ENCODE measurements around the gene CETN2.

DNA sequence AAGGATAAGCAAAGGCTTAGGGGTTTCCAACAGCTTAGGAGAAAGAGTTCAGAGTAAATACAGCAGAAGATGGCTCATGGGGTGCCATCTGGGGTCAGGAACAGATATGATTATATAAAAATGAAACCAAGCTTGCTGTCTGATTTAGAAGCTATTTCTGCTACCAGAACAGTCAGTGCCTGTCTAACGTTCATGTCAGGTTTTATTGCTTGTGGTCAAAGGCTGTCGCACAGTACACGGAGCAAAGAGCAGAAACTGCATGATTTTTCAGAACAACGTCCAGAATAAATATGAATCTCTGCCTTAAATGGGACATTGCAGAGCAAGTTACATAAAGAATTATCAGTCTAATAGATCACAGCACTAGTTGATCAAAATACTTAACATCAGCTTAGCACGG is 17.4 kb downstream of the CETN2 start:
- TF ChIP-seq, protein P1, sequence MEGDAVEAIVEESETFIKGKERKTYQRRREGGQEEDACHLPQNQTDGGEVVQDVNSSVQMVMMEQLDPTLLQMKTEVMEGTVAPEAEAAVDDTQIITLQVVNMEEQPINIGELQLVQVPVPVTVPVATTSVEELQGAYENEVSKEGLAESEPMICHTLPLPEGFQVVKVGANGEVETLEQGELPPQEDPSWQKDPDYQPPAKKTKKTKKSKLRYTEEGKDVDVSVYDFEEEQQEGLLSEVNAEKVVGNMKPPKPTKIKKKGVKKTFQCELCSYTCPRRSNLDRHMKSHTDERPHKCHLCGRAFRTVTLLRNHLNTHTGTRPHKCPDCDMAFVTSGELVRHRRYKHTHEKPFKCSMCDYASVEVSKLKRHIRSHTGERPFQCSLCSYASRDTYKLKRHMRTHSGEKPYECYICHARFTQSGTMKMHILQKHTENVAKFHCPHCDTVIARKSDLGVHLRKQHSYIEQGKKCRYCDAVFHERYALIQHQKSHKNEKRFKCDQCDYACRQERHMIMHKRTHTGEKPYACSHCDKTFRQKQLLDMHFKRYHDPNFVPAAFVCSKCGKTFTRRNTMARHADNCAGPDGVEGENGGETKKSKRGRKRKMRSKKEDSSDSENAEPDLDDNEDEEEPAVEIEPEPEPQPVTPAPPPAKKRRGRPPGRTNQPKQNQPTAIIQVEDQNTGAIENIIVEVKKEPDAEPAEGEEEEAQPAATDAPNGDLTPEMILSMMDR (IDR thresholded peaks at IDR 0.05): no peak
- no peak for TF ChIP-seq POLR2A (IDR thresholded peaks at IDR 0.05)

All from testis (tissue), 2 donors.